Endothelial cell of umbilical vein (primary cell): ENCODE data around the gene SDHB.

Experiments used
- CTCF ChIP-seq, 2 donors: IDR thresholded peaks; 1 replicate in 1 of 2; 2 replicates in 1 of 2; pipeline ENCODE4 v1.5.1; 2011; ENCODE audit warnings: low read length in 2 of 2, mild to moderate bottlenecking in 2 of 2, moderate library complexity in 2 of 2, control low read depth in 1 of 2, inconsistent platforms in 1 of 2, low read depth in 1 of 2; ENCODE audit not compliant: insufficient read depth in 1 of 2; ENCODE audit errors: extremely low read depth in 1 of 2
- EZH2 ChIP-seq: IDR thresholded peaks from 2 replicates; pipeline ENCODE4 v1.6.1; 2012; ENCODE audit warnings: borderline replicate concordance, low read depth, mild to moderate bottlenecking, moderate library complexity, low read length, inconsistent platforms; ENCODE audit not compliant: severe bottlenecking

- TF ChIP-seq EZH2: no peak
- no peak for TF ChIP-seq CTCF (IDR thresholded peaks at IDR 0.05; ENCODE audit: extremely low read depth in 1 of 2, insufficient read depth in 1 of 2, low read depth in 1 of 2, low read length in 2 of 2)
Observed at GRCh38 chr1:16991571-16991970, 62.3 kb downstream of the SDHB start.
